Peyer's patch (tissue), 4 donors: ENCODE results near the gene SOD1.

Experiments
- CTCF ChIP-seq, 6 experiments: fragments of 450-650 bp in 4 of 6; fragments of 200-600 bp in 2 of 6; sonication (generic) in 1 of 6; IDR thresholded peaks; one replicate each; pipeline ENCODE4 v1.5.1; 2017 to 2019; ENCODE audit warnings: antibody characterized with exemption in 6 of 6, mild to moderate bottlenecking in 3 of 6, moderate library complexity in 1 of 6
- POLR2A ChIP-seq, 2 donors: fragments of 450-650 bp; IDR thresholded peaks; one replicate each; pipeline ENCODE4 v1.5.1; 2017; ENCODE audit warnings: antibody characterized with exemption in 2 of 2, mild to moderate bottlenecking in 2 of 2, moderate library complexity in 2 of 2

- TF ChIP-seq CTCF (IDR thresholded peaks at IDR 0.05) (no peak), POLR2A (IDR thresholded peaks at IDR 0.05) (no peak)
These were observed 10.6 kb downstream of the SOD1 start for GRCh38 chr21:31670070-31670469.
